Activated naive CD4-positive, alpha-beta T cell treated with anti-CD3 and anti-CD28 coated beads for 36 hours (primary cell): ENCODE results near the gene RBMS3. TPM values are rescaled to one million over a fixed set of nuclear protein-coding genes. Genes with fewer than 3 reads are reported as not detected.

Experiments used
- CTCF ChIA-PET: fragments of 350-600 bp; sonication (Branson Sonifier 250); formaldehyde crosslinking; loops from one replicate; lab custom pipeline; 2021; ENCODE audit warnings: antibody characterized with exemption; lab: Charles Lee
- DNase-seq: peaks from one replicate; pipeline ENCODE4 v3.0.0-alpha.2; 2020
- H3K27ac Mint-ChIP-seq: one replicate; pipeline ENCODE4 v1.8.0; 2021; ENCODE audit warnings: mild to moderate bottlenecking, mixed read lengths
- H3K27me3 Mint-ChIP-seq: one replicate; pipeline ENCODE4 v1.8.0; 2021; ENCODE audit warnings: low read depth, mixed read lengths
- H3K36me3 Mint-ChIP-seq: one replicate; pipeline ENCODE4 v1.8.0; 2021; ENCODE audit warnings: low read depth, mixed read lengths
- H3K4me1 Mint-ChIP-seq: one replicate; pipeline ENCODE4 v1.8.0; 2021; ENCODE audit warnings: low read depth, mixed read lengths
- H3K4me3 Mint-ChIP-seq: one replicate; pipeline ENCODE4 v1.8.0; 2021; ENCODE audit warnings: mild to moderate bottlenecking, moderate library complexity, mixed read lengths
- H3K9me3 Mint-ChIP-seq: one replicate; pipeline ENCODE4 v1.8.0; 2021; ENCODE audit warnings: mixed read lengths
- intact Hi-C: fragments of 100-400 bp; cut with micrococcal nuclease; formaldehyde crosslinking; loops from one replicate; pipeline ENCODE4 v1.15.1; 2023
- total RNA-seq, 2 experiments: library from RNA; stranded (reverse); gene quantifications; one replicate each; pipeline ENCODE4 v1.2.3, GENCODE V29; 2021

Gene RBMS3
- total RNA-seq, 2 experiments from 2014 or later = 0.84 to 1.1 TPM

GRCh38 chr3:29741231-29741630, 460.4 kb downstream of the RBMS3 start:
- CTCF ChIA-PET = no interaction called here
- intact Hi-C loops = no loop called here

GRCh38 chr3:29745232-29745870, 464.5 kb downstream of the RBMS3 start:
- H3K9me3 Mint-ChIP-seq = no peaks in the 10 kb centered on the region
- intact Hi-C loops = no loop called here
- no peak overlapping the region for H3K27ac Mint-ChIP-seq
- peaks cover 5% of the 10 kb centered on the region for H3K27me3 Mint-ChIP-seq
- CTCF ChIA-PET = no interaction called here
- no peak overlapping the region for H3K4me3 Mint-ChIP-seq
- DNase-seq = no peak
- H3K4me1 Mint-ChIP-seq = no peaks in the 10 kb centered on the region
- no peaks in the 10 kb centered on the region for H3K36me3 Mint-ChIP-seq

More at GRCh38 chr3:29741231-29741630, 460.4 kb downstream of the RBMS3 start:
- Mint-ChIP-seq H3K27me3 (no peaks in the 10 kb centered on the region), H3K36me3 (no peaks in the 10 kb centered on the region), H3K9me3 (no peaks in the 10 kb centered on the region), H3K4me1 (no peaks in the 10 kb centered on the region), H3K27ac (no peak overlapping the region), H3K4me3 (no peak overlapping the region)
- no peak for DNase-seq

GRCh38 chr3:29746163-29746760, 465.4 kb downstream of the RBMS3 start:
- Mint-ChIP-seq H3K9me3 (no peaks in the 10 kb centered on the region), H3K27me3 (peaks cover 5% of the 10 kb centered on the region), H3K4me3 (no peak overlapping the region), H3K4me1 (no peaks in the 10 kb centered on the region), H3K36me3 (no peaks in the 10 kb centered on the region), H3K27ac (no peak overlapping the region)
- no peak for DNase-seq
- intact Hi-C loops = no loop called here
- CTCF ChIA-PET = no interaction called here

GRCh38 chr3:29747991-29748390, 467.1 kb downstream of the RBMS3 start:
- H3K4me3 Mint-ChIP-seq = no peak overlapping the region
- no peak for DNase-seq
- no peaks in the 10 kb centered on the region for H3K4me1 Mint-ChIP-seq
- intact Hi-C loops = no loop called here
- H3K27me3 Mint-ChIP-seq = peaks cover 8% of the 10 kb centered on the region
- H3K27ac Mint-ChIP-seq = no peak overlapping the region
- no peaks in the 10 kb centered on the region for H3K36me3 Mint-ChIP-seq
- H3K9me3 Mint-ChIP-seq = no peaks in the 10 kb centered on the region
- CTCF ChIA-PET = no interaction called here

GRCh38 chr3:29751647-29752314, 470.9 kb downstream of the RBMS3 start:
- Mint-ChIP-seq H3K27ac (no peak overlapping the region), H3K4me1 (no peaks in the 10 kb centered on the region), H3K36me3 (no peaks in the 10 kb centered on the region), H3K9me3 (no peaks in the 10 kb centered on the region), H3K4me3 (no peak overlapping the region), H3K27me3 (peaks cover 12% of the 10 kb centered on the region)
- intact Hi-C loops = no loop called here
- CTCF ChIA-PET = no interaction called here
- no peak for DNase-seq

- H3K9me3 Mint-ChIP-seq = no peaks in the 10 kb centered on the region
- no peaks in the 10 kb centered on the region for H3K36me3 Mint-ChIP-seq
- CTCF ChIA-PET = no interaction called here
- no peaks in the 10 kb centered on the region for H3K4me1 Mint-ChIP-seq
- peaks cover 7% of the 10 kb centered on the region for H3K27me3 Mint-ChIP-seq
- H3K27ac Mint-ChIP-seq = no peak overlapping the region
- no peak overlapping the region for H3K4me3 Mint-ChIP-seq
- DNase-seq = no peak
- intact Hi-C loops = no loop called here
These were observed 473.5 kb downstream of the RBMS3 start for GRCh38 chr3:29754346-29754745.

- Mint-ChIP-seq H3K9me3 (no peaks in the 10 kb centered on the region), H3K4me3 (no peak overlapping the region), H3K4me1 (no peaks in the 10 kb centered on the region), H3K36me3 (no peaks in the 10 kb centered on the region), H3K27me3 (peaks cover 7% of the 10 kb centered on the region), H3K27ac (no peak overlapping the region)
- DNase-seq = no peak
- CTCF ChIA-PET = no interaction called here
- intact Hi-C loops = no loop called here
These were observed 474.5 kb downstream of the RBMS3 start for GRCh38 chr3:29755416-29755815.

- Mint-ChIP-seq H3K36me3 (no peaks in the 10 kb centered on the region), H3K27ac (no peak overlapping the region), H3K4me1 (no peaks in the 10 kb centered on the region), H3K4me3 (no peak overlapping the region), H3K27me3 (peaks cover 5% of the 10 kb centered on the region), H3K9me3 (no peaks in the 10 kb centered on the region)
- CTCF ChIA-PET = no interaction called here
- no peak for DNase-seq
- intact Hi-C loops = no loop called here
These were observed 476.3 kb downstream of the RBMS3 start for GRCh38 chr3:29757054-29757777.

- CTCF ChIA-PET = no interaction called here
- no peaks in the 10 kb centered on the region for H3K36me3 Mint-ChIP-seq
- intact Hi-C loops = no loop called here
- no peaks in the 10 kb centered on the region for H3K4me1 Mint-ChIP-seq
- no peak overlapping the region for H3K4me3 Mint-ChIP-seq
- no peak overlapping the region for H3K27ac Mint-ChIP-seq
- DNase-seq = no peak
- no peaks in the 10 kb centered on the region for H3K9me3 Mint-ChIP-seq
- H3K27me3 Mint-ChIP-seq = peaks cover 5% of the 10 kb centered on the region
These were observed 477.2 kb downstream of the RBMS3 start for GRCh38 chr3:29758108-29758433.

GRCh38 chr3:29758434-29759322, 477.8 kb downstream of the RBMS3 start:
- no peak overlapping the region for H3K27ac Mint-ChIP-seq
- peaks cover 5% of the 10 kb centered on the region for H3K27me3 Mint-ChIP-seq
- intact Hi-C loops = no loop called here
- no peak overlapping the region for H3K4me3 Mint-ChIP-seq
- H3K9me3 Mint-ChIP-seq = no peaks in the 10 kb centered on the region
- DNase-seq = no peak
- CTCF ChIA-PET = interaction anchor here (0.6 to 0.7 kb wide), 2 partner anchors 56 to 212 kb away, joined by 3 to 5 read pairs; no protein-coding TSS in a partner anchor
- H3K4me1 Mint-ChIP-seq = no peaks in the 10 kb centered on the region
- H3K36me3 Mint-ChIP-seq = no peaks in the 10 kb centered on the region

- Mint-ChIP-seq H3K27ac (no peak overlapping the region), H3K4me1 (no peaks in the 10 kb centered on the region), H3K4me3 (no peak overlapping the region), H3K9me3 (no peaks in the 10 kb centered on the region), H3K36me3 (no peaks in the 10 kb centered on the region), H3K27me3 (peaks cover 5% of the 10 kb centered on the region)
- CTCF ChIA-PET = interaction anchor here (0.6 to 0.7 kb wide), 2 partner anchors 57 to 213 kb away, joined by 3 to 5 read pairs; no protein-coding TSS in a partner anchor
- intact Hi-C loops = no loop called here
- no peak for DNase-seq
These were observed 478.7 kb downstream of the RBMS3 start for GRCh38 chr3:29759411-29760225.
